DOHH2 (cell line): Measurements from ENCODE around the gene GLRX2.

Source experiments
- CTCF ChIP-seq: fragments of 200-600 bp; sonication (generic); IDR thresholded peaks from one replicate; pipeline ENCODE4 v1.5.1; 2014; ENCODE audit warnings: antibody characterized with exemption, mild to moderate bottlenecking, low read depth, low read length; ENCODE audit not compliant: poor library complexity, severe bottlenecking
- EZH2phosphoT487 ChIP-seq: fragments of 200-600 bp; sonication (generic); IDR thresholded peaks from 2 replicates; pipeline ENCODE4 v1.6.1; 2017; ENCODE audit warnings: borderline replicate concordance, mild to moderate bottlenecking, antibody characterized with exemption, low read length, moderate library complexity, mixed read lengths

- no peak for TF ChIP-seq CTCF
- TF ChIP-seq EZH2phosphoT487, result no peak
Measured at GRCh38 chr1:193060115-193060403, 45.2 kb downstream of the GLRX2 start.
